MV-4-11 (cell line): ENCODE measurements around the gene SLC15A4.

ENCODE experiments used
- DNase-seq: peaks from one replicate; lab custom pipeline; 2025; lab: John Stamatoyannopoulos, UW

Gene SLC15A4

DNA sequence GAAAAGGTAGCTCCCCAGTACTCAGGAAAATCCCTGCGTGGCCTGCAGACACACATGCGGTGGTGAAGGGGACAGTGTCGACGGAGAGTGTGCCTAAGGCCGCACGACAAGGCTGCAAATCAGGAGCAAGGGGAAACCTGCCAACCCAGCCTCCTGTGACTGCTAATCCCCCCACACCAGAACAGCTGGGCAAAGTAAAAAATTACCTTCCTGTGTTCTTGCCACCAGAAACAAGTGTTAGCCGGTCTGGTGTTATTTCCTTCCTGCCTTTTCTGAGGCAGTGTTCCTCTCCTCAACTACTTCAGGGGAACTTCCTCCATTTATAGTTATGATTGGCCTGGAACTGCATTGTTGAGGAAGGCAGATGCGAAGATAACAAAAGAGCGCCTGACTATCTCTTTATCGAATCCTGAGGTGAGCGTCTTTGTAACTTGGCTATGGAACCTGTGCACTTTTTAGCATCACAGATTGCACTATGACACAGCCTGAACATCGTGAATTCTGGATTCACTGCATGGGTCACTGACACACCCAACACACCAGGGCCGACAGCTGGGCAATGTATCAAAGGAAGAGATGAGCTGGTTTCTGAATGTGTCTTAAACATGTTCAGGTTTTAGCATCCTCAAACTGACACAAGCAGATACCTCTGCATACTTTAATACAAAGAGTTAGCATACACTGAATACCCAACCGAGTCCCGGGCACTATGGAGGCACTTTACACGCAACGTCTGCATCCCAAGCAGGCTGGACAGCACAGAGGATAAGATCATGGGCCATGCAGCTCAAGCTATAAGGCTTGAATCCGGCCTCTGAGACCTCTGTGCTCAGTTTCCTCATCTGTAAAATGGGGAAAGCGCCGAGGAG, 28.9 kb downstream of the SLC15A4 start:
- DNase-seq = peak; percentile 11

DNA sequence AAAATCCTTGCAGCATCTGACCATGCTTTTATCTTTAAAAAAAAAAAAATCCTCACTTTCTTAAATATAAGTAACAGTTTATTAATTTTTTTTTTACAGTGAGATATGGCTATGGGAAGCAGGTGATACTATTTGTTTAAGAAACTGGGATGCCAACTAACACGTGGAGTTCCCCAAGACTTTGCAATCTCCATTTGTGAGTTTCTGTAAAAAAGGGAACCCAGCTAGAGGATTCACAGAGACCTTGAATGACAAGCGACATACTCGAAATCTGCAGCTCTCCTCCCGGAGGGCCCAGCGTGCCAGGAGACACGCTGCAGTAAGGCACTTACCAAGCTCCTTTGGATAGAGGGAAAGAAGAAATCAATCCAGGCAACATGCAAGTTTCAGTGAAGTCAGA, 30.1 kb downstream of the SLC15A4 start:
- DNase-seq = no peak

DNA sequence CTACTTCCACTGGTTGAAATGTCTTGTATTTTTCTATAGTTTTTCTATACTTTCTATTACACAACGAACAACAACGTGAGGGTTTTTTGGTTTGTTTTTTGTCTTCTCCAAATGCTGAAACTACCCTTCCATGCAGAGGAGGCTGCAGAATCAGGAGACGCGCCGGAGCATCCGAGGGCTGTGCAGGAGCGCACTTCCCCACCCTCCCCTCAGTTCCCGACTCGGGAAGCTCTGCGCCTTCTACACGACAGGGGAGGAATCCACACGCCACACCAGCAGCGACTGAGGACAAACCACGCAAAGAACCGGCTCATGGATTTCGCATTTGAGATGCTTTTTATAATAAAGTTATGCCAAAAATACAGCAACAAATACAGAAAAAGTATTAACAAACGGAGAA, 30.9 kb downstream of the SLC15A4 start:
- no peak for DNase-seq

DNA sequence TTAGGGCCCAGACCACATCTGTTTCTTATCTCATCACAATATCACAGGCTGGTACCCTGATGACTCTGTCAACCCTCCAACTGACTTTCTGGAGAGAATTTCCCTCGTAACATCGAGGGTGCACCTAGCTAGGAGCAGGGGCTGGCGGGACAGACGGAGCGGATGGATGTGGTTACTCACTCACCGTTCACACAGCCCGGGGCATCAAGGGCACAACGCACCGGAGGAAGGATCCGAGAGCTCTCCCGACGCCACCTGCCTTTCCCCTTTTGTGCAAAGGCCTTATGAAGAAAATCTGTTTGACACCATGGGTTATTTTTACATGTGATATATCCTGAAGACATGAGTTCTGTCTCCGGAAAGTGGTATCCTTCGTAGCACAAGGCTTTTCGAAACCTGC, 31.4 kb downstream of the SLC15A4 start:
- DNase-seq = no peak

DNA sequence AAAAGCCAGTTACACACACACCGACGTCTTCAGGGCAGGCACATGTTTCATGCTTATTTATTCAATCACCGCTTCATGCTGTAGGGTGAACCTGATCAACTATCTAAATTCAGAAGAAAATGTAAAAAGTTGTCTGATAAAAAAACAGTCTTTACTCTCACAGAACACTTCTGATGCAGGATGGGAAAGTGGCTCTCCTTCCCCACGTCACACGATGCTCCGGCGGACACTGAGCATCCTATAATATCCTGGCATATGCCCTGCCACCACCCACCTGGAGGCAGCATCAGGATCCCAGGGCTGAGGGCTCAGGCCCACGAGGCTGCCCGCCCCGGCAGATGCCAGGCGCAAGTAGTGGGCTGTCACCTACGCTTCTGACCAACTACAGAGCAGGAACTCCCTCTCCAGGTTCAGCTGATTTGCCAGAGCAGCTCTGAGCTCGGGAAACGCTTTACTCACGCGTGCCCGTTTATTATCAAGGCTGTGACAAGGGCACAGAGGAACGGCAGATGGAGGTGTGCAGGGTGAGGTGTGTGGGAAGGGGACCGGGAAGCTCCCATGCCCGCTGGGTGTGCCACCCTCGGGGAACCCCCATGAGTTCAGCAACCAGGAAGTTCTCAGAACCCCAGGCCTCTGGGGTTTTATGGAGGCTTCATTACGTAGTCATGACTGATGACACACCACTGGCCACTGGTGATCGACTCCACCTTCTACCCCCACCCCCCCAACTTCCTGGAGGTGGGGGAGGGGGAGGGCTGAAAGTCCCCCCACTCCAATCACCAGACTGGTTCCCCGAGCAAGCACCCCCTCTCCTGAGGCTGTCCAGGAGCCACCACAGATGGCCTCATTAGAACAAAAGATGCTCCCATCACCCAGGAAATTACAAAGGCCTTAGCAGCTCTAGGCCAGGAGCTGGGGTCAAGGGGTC, 32.1 kb downstream of the SLC15A4 start:
- DNase-seq = no peak

DNA sequence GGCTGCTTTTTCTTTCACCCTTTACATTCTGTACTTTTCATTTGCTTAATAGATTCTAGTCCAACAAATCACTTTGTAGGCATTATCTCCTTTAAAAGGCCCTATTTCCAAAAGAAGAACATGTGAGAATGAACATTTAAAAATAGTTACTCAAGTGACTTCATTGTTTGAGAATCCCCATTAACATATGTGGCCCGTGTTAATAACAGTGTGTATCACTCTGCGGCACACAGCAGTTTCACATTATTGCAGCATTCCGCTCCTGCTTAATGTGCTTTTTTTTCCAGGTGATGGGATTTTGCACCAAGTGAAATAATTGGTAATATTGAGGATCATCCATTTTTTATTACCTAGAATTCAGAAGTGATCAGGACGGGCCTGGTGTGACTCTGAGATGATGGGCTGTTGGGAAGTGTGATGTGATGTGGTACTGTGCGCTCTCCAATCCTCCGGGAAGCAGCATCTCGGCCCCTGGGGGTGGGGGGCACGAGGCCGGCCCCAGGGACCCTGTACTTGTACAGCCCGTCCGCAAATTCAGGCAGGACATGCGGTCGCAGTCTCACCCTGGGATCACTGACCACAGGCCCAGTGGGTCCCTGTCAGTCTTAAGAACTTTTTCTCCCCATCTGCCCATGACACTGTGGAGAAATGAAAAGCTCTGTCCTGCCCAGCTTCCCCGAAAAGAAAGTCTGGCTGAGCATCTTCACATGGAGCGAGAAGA, 32.9 kb downstream of the SLC15A4 start:
- no peak for DNase-seq

DNA sequence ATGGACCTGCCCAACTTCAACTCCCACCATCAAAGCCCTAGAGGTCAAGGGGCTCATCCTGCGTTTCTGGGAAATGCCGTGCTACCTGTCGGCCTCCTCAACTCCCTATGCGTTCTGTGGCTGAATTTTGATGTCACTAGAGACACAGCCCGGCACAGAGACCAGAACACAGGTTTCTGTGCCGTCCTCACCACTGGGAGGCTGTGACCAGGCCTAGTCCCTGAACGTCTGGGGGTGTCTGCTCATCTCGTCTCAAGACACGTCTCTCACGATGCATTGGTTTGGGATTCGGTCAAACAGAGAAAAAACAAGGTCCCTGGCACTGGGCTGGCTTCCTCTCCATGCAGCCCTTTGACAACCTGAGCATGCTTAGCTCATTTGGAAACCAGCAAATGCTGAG, 33.5 kb downstream of the SLC15A4 start:
- no peak for DNase-seq

DNA sequence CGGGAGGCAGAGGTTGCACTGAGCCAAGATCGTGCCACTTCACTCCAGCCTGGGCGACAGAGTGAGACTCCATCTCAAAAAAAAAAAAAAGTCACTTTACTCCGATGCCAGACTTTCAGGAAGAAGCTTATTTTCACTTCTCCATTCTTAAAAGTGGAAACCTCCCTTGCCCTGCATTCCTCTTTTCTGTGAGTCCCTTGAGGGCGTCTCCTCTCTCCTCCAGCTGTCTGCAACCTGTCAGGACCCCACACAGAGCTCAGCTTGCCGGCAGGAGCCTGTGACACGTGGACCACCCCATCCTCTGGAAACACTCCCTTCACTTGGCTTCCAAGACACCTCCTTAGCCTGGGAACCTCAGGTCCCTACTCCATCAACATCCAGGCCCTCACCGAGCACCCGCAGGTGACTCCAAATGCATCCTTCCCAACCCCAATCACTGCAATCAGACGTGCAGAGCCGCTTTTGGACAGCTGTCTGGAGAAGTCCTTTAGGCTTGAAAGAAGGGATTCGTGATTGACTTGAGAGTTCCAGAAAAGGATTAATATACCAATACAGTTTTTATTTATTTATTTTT, 34.3 kb downstream of the SLC15A4 start:
- peak; percentile 89 for DNase-seq

DNA sequence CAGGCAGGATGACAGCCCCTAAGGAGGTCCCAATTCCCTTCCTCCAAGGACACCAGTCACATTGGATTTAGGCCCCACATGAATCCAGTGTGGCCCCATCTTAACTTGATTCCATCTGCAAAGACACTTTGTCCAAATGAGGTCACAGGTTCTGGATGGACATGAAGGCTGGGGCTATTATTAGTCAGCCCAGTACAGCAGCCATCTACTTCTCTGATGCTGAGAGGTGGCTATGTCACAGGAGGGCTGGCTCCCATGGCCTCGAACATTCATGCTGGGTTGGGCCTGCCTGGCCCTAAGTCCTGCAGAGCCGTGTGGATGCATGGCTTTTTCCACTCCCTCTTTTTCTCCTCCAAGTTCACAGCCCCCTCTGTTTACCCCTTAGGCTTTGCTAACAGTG, 35.9 kb downstream of the SLC15A4 start:
- DNase-seq = no peak

DNA sequence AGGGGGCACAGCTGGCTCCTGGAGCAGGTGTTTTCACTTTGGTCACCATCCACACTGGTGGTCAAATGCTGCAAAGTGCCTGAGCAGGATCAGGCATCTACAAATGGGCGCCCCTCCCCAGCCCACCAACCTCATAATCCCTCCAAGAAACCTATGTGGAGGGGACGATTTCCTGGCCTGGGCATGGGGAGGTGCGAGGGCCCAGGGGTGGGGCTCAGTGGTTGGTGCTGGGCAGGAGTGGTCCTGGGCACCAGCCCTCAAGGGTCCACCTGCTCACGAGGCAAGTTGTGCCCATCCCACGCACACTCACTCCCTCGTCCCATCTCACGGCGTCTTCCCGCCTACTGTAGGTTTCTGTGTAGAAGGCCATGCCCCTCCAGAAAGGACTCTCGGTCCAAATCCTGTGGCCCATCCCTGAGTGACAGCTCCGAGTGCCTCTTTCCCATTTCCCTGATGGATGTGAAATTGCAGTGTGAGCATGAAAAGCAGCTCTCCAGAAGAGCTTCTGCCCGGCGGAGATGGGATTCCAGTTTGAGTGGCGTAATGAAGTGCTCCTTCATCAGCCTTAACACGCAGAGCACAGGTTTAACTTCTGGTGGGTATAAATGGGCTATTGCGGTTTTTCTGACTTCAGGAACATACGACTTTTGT, 36.9 kb downstream of the SLC15A4 start:
- no peak for DNase-seq

DNA sequence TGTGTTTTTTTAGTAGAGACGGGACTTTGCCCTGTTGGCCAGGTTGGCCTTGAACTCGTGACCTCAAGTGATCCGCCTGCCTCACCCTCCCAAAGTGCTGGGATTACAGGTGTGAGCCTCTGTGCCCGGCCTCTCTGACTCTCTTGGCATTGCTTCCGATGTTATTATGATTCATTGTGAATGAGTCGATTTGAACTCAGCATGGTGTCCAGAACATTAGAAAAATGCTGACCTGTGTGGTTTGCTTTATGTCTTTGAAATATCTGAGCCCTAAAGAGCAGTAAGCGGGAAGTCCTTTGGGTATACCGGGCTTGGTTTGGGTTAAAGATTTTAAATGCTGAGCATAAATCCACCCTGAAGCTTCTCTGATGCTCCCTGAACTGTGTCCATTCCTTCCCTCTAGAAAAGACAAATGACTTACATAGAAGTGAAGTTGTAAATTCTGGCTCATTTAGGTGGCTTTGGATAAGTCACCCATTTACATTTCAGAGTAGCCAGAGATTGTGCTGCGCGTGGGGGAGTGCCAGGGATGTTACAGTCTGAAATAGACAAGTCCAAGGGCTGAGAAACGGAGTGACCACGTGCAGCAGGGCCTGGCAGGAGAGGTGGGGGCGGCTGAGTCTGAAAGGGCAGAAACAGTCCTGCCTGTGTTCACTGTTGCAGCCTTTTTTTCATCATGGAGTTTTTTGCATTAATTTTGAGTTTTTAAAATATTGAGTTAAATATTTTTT, 39.6 kb downstream of the SLC15A4 start:
- DNase-seq = no peak

DNA sequence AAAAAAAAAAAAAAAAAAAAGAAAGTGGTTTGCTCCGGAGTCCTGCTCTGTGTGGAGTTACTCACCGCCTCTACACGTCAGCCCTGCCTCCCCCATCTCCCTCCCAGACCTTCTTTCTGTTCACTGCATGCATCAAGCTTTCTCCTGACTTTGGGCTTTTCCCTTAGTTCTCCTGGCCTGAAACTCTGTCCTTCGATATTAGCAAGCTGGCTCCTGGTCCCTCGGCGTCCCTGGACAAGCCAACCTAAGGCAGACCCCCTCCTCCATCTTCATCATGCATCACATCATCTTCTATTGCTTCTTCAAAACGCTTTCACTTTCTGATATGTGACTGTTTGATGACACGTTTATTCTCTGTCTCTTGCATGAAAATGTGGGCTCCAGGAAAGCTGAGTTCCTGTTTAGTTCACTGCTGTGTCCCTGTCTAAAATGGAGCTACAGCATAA, 40.6 kb downstream of the SLC15A4 start:
- peak; percentile 70 for DNase-seq

DNA sequence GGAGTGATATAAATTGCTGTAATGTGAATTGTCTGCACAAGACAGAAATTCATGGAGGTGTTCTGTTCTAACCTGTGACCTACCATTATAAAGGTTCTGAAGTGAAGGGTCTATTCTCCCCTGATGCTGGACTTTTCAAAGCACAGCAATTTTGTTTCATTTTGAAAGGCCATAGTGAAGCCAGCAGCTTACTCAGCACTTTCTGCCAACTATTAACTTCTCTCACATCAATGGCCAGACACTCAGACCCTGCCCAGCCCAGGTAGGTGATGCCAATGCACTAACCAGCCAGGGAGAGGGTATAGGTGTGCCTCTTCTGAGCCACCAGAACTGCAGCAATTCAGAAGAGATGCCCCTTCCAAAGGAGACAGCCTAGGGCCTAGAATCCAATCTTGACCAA, 43.9 kb downstream of the SLC15A4 start:
- no peak for DNase-seq

DNA sequence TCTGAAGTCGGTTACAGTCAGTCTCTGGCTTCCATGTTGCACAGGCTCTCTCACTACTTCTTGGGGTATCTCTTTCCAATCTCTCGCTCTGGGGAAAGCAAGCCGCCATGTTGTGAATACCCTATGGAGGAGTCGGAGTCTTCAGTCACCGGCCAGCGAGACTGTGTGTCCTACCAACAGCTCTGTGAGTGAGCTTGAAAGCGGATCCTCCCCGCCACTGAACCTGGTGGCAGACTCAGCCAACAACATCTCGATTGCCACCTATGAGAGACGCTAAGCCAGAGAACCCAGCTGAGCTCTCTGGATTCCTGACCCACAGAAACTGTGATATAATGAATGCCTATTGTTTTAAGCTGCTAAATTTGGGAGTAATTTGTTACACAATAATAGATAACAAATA, 51.5 kb downstream of the SLC15A4 start:
- DNase-seq = no peak

DNA sequence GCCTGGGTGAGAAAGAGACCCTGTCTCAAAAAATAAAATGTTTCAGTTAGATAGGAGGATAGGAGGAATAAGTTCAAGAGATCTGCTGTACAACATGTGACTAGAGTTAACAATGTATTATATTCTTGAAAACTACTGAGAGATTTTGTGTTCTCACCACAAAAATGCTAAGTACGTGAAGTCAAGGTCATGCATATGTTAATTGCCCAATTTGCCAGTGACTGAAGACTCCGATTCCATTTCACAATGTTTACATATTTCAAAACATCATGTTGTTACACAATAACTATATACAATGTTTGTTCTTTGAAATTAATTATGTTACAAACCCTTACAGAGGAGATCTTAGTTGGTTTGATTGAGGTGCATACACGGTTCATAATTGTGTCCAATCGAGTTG, 52.1 kb downstream of the SLC15A4 start:
- peak; percentile 47 for DNase-seq

DNA sequence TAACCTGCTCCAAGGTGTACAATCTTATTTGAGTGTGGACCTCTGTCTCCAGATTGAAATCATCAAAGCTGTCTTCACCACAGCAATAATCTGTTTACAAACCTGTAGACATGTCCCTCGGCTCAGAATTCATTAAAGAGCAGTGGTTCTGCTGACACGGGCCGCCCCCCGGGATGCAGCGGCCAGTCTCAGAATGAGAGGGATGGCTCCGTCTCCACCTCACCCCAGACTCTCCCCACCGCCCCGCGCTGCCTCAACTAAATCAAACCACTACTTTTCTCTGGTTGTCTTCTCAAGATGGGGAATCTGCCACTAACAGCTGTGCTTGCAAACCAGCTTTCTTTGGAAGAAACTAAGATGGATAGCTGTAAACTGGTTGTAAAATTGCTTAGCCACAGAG, 56.2 kb downstream of the SLC15A4 start:
- DNase-seq = no peak

DNA sequence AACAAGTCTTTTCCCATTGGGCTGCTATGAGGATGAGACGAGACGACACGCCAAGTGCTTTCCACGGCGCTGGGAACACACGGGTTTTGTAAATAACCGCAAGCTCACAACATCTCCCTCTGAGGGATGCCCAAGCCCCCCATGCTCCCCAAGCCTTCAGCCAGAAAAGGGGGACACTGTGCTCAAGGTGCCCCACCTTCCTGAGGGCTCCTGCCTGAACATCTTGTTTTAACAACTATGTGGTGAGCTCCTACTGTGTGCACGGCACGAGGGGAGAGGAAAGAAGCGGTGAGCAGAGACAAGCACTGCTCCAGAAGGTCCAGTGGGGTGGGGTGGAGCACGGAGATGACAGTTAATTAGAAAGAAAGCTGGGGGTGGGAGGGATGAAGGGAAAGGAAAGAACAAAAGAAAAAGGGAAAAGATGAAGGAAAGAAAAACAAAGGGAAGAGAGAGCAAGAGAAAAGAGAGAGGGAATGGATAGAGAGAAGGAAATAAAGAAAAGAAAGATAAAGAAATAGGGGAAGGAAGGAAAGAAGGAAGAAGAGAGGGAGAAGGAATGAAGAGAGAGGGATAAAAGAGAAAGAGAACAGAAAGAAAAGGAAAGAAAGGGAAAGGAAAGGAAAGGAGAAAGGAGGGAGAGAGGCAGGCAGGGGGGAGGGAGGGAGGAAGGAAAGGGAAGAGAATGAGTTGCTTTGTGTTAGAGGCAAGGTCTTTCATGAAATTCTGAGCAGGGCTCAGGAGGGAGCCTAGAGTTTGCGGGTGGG, 56.8 kb downstream of the SLC15A4 start:
- DNase-seq = no peak

DNA sequence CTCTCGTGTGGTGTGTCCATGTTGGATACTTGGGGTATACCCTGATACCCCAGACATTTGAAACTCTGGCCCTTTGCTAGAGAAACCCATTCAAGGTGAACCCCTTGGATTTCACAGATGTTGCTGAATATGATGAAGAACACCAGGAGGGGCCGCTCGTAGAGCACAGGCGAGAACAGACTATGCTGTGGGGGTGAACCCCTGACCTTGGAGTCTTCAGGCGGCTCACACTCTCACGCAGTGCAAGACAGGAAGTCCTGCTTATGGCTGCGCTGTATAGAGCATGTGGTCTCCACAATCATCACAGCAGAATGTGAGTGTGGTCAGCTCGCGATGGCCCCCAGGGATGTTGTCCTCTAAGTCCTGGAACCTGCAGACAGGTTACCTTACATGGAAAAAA, 60.4 kb downstream of the SLC15A4 start:
- no peak for DNase-seq

DNA sequence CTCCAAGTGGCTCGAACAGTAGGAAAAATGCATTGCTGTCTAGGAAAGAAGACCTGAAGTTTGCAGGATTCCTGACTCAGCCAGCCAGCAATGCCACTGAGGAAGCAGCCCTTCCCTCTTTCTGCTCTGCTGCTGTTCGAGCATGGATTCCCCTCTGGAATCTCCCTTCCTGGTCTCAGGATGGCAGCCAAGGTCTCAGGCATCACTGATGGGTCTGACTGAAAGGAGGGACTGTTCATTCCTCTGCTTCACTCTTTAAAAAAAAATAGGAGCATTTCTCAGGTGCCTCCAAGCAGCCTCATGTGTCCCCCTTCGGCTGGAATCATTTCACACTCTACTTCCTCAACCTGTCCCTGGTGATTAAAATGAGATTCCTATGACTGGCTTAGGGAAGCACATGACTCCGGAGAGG, 62.4 kb downstream of the SLC15A4 start:
- no peak for DNase-seq

DNA sequence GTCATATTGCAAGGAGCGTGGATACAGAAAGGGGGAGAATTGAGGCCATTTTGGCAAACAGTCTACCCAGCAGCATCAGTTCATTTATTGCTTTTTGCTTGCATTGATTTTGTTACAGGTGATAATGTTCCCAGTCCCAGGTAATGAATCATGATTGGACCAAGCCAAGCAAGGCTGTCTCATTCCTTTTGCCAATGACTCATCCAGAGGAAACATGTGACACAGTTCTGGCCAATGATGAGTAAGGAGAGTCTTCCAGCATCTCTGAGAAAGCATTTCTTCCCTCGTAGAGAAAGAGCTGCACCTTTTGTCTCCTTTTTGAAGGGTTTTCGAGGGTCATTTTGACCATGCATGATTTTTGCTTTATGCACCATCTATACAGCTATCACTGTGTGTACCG, 68.2 kb downstream of the SLC15A4 start:
- DNase-seq = no peak
